ENCODE data around the gene KLHL2. TPM values are rescaled to one million over a fixed set of nuclear protein-coding genes. Genes with fewer than 3 reads are reported as not detected.

Gene KLHL2
- total and polyA plus RNA-seq, 5 donors, result 5.3 to 15.5 (median 10.6) TPM

- Histone ChIP-seq H3K27me3 (ENCODE audit: control insufficient read depth, insufficient read depth) (no peaks in the 10 kb centered on the region), H3K27ac (ENCODE audit: low read length) (no peak overlapping the region), H3K9me3 (ENCODE audit: control insufficient read depth, low read length) (no peaks in the 10 kb centered on the region), H3K4me3 (ENCODE audit: low read length) (no peak overlapping the region), H3K4me1 (ENCODE audit: control insufficient read depth, insufficient read depth, low read length) (no peaks in the 10 kb centered on the region)
- ATAC-seq (no peak), DNase-seq (no peak)
- intact Hi-C loops (cut with DNase I), result no loop called here
Observed at GRCh38 chr4:165289423-165289785, 82.0 kb downstream of the KLHL2 start.

- DNase-seq, result no peak
- H3K4me1 ChIP-seq (ENCODE audit: control insufficient read depth, insufficient read depth, low read length), result no peaks in the 10 kb centered on the region
- no peak overlapping the region for H3K4me3 ChIP-seq (ENCODE audit: low read length)
- H3K27ac ChIP-seq (ENCODE audit: low read length), result no peak overlapping the region
- WGBS, result 90% methylated on average over 6 of the region's 6 CpGs
- no peaks in the 10 kb centered on the region for H3K27me3 ChIP-seq (ENCODE audit: control insufficient read depth, insufficient read depth)
- H3K9me3 ChIP-seq (ENCODE audit: control insufficient read depth, low read length), result no peaks in the 10 kb centered on the region
- intact Hi-C loops (cut with DNase I), result no loop called here
- no peak for ATAC-seq
Observed at GRCh38 chr4:165293061-165293460, 85.7 kb downstream of the KLHL2 start.

- DNase-seq, result no peak
- Histone ChIP-seq H3K9me3 (ENCODE audit: control insufficient read depth, low read length) (no peaks in the 10 kb centered on the region), H3K4me1 (ENCODE audit: control insufficient read depth, insufficient read depth, low read length) (no peaks in the 10 kb centered on the region), H3K27me3 (ENCODE audit: control insufficient read depth, insufficient read depth) (no peaks in the 10 kb centered on the region), H3K27ac (ENCODE audit: low read length) (no peak overlapping the region), H3K4me3 (ENCODE audit: low read length) (no peak overlapping the region)
- WGBS, result 75% methylated on average over 2 of the region's 2 CpGs
- intact Hi-C loops (cut with DNase I), result no loop called here
- ATAC-seq, result no peak
Observed at GRCh38 chr4:165293927-165294649, 86.7 kb downstream of the KLHL2 start.

GRCh38 chr4:165294907-165295306, 87.5 kb downstream of the KLHL2 start:
- intact Hi-C loops (cut with DNase I), result no loop called here
- H3K9me3 ChIP-seq (ENCODE audit: control insufficient read depth, low read length), result no peaks in the 10 kb centered on the region
- ATAC-seq (no peak), DNase-seq (no peak)
- H3K27me3 ChIP-seq (ENCODE audit: control insufficient read depth, insufficient read depth), result no peaks in the 10 kb centered on the region
- no peak overlapping the region for H3K4me3 ChIP-seq (ENCODE audit: low read length)
- H3K27ac ChIP-seq (ENCODE audit: low read length), result no peak overlapping the region
- H3K4me1 ChIP-seq (ENCODE audit: control insufficient read depth, insufficient read depth, low read length), result no peaks in the 10 kb centered on the region
- WGBS, result 61% methylated on average over 5 of the region's 5 CpGs

GRCh38 chr4:165297626-165298025, 90.3 kb downstream of the KLHL2 start:
- no peak overlapping the region for H3K27ac ChIP-seq (ENCODE audit: low read length)
- WGBS, result 96% methylated on average over 8 of the region's 8 CpGs
- intact Hi-C loops (cut with DNase I), result no loop called here
- H3K4me1 ChIP-seq (ENCODE audit: control insufficient read depth, insufficient read depth, low read length), result no peaks in the 10 kb centered on the region
- DNase-seq (no peak), ATAC-seq (no peak)
- no peaks in the 10 kb centered on the region for H3K9me3 ChIP-seq (ENCODE audit: control insufficient read depth, low read length)
- H3K4me3 ChIP-seq (ENCODE audit: low read length), result no peak overlapping the region
- H3K27me3 ChIP-seq (ENCODE audit: control insufficient read depth, insufficient read depth), result no peaks in the 10 kb centered on the region

- no peak overlapping the region for H3K27ac ChIP-seq (ENCODE audit: low read length)
- H3K9me3 ChIP-seq (ENCODE audit: control insufficient read depth, low read length), result no peaks in the 10 kb centered on the region
- 84% methylated on average over 5 of the region's 5 CpGs for WGBS
- no peaks in the 10 kb centered on the region for H3K4me1 ChIP-seq (ENCODE audit: control insufficient read depth, insufficient read depth, low read length)
- intact Hi-C loops (cut with DNase I), result no loop called here
- no peak overlapping the region for H3K4me3 ChIP-seq (ENCODE audit: low read length)
- ATAC-seq (peak; percentile 61 to 63), DNase-seq (no peak)
- no peaks in the 10 kb centered on the region for H3K27me3 ChIP-seq (ENCODE audit: control insufficient read depth, insufficient read depth)
Observed at GRCh38 chr4:165299399-165300060, 92.2 kb downstream of the KLHL2 start.

GRCh38 chr4:165301833-165302232, 94.5 kb downstream of the KLHL2 start:
- Histone ChIP-seq H3K9me3 (ENCODE audit: control insufficient read depth, low read length) (no peaks in the 10 kb centered on the region), H3K27ac (ENCODE audit: low read length) (no peak overlapping the region), H3K27me3 (ENCODE audit: control insufficient read depth, insufficient read depth) (no peaks in the 10 kb centered on the region), H3K4me1 (ENCODE audit: control insufficient read depth, insufficient read depth, low read length) (no peaks in the 10 kb centered on the region), H3K4me3 (ENCODE audit: low read length) (peak overlapping the region; percentile 51)
- ATAC-seq (no peak), DNase-seq (peak in 1 of 3 donors; percentile 36)
- intact Hi-C loops (cut with DNase I), result no loop called here
- 26% methylated on average over 1 of the region's 1 CpG for WGBS

- no peak for DNase-seq
- 97% methylated on average over 1 of the region's 1 CpG for WGBS
Observed at GRCh38 chr4:165302658-165303057, 95.3 kb downstream of the KLHL2 start.

GRCh38 chr4:165308166-165308565, 100.8 kb downstream of the KLHL2 start:
- no peak for ATAC-seq
- no peak for DNase-seq
- intact Hi-C loops (cut with DNase I), result no loop called here
- H3K27ac ChIP-seq (ENCODE audit: low read length), result no peak overlapping the region
- no peaks in the 10 kb centered on the region for H3K4me1 ChIP-seq (ENCODE audit: control insufficient read depth, insufficient read depth, low read length)
- H3K9me3 ChIP-seq (ENCODE audit: control insufficient read depth, low read length), result no peaks in the 10 kb centered on the region
- H3K4me3 ChIP-seq (ENCODE audit: low read length), result no peak overlapping the region
- 67% methylated on average over 1 of the region's 1 CpG for WGBS
- H3K27me3 ChIP-seq (ENCODE audit: control insufficient read depth, insufficient read depth), result no peaks in the 10 kb centered on the region

More at GRCh38 chr4:165302658-165303057, 95.3 kb downstream of the KLHL2 start:
- no peaks in the 10 kb centered on the region for H3K9me3 ChIP-seq (ENCODE audit: control insufficient read depth, low read length)
- no peak overlapping the region for H3K27ac ChIP-seq (ENCODE audit: low read length)
- no peaks in the 10 kb centered on the region for H3K27me3 ChIP-seq (ENCODE audit: control insufficient read depth, insufficient read depth)
- ATAC-seq, result no peak
- H3K4me3 ChIP-seq (ENCODE audit: low read length), result no peak overlapping the region
- no peaks in the 10 kb centered on the region for H3K4me1 ChIP-seq (ENCODE audit: control insufficient read depth, insufficient read depth, low read length)
- intact Hi-C loops (cut with DNase I), result no loop called here

GRCh38 chr4:165308606-165309005, 101.2 kb downstream of the KLHL2 start:
- no peak for ATAC-seq
- no peaks in the 10 kb centered on the region for H3K4me1 ChIP-seq (ENCODE audit: control insufficient read depth, insufficient read depth, low read length)
- WGBS, result 91% methylated on average over 2 of the region's 2 CpGs

GRCh38 chr4:165309456-165309855, 102.1 kb downstream of the KLHL2 start:
- Histone ChIP-seq H3K27ac (ENCODE audit: low read length) (no peak overlapping the region), H3K27me3 (ENCODE audit: control insufficient read depth, insufficient read depth) (no peaks in the 10 kb centered on the region), H3K4me1 (ENCODE audit: control insufficient read depth, insufficient read depth, low read length) (no peaks in the 10 kb centered on the region), H3K9me3 (ENCODE audit: control insufficient read depth, low read length) (no peaks in the 10 kb centered on the region), H3K4me3 (ENCODE audit: low read length) (no peak overlapping the region)
- DNase-seq (no peak), ATAC-seq (no peak)
- intact Hi-C loops (cut with DNase I), result no loop called here
- 98% methylated on average over 4 of the region's 4 CpGs for WGBS

More at GRCh38 chr4:165308606-165309005, 101.2 kb downstream of the KLHL2 start:
- DNase-seq, result no peak
- no peak overlapping the region for H3K4me3 ChIP-seq (ENCODE audit: low read length)
- no peaks in the 10 kb centered on the region for H3K9me3 ChIP-seq (ENCODE audit: control insufficient read depth, low read length)
- intact Hi-C loops (cut with DNase I), result no loop called here
- no peaks in the 10 kb centered on the region for H3K27me3 ChIP-seq (ENCODE audit: control insufficient read depth, insufficient read depth)
- H3K27ac ChIP-seq (ENCODE audit: low read length), result no peak overlapping the region
